ENCODE measurements around the gene ALG9.
A peak's percentile ranks its signal among the peaks of the same experiment; 100 is the strongest.
"Not testable (repeated sequence)": the region's sequence is repeated elsewhere in the genome, so short reads cannot be mapped to it uniquely, and the experiment has no call there.

ALG9 gene, protein sequence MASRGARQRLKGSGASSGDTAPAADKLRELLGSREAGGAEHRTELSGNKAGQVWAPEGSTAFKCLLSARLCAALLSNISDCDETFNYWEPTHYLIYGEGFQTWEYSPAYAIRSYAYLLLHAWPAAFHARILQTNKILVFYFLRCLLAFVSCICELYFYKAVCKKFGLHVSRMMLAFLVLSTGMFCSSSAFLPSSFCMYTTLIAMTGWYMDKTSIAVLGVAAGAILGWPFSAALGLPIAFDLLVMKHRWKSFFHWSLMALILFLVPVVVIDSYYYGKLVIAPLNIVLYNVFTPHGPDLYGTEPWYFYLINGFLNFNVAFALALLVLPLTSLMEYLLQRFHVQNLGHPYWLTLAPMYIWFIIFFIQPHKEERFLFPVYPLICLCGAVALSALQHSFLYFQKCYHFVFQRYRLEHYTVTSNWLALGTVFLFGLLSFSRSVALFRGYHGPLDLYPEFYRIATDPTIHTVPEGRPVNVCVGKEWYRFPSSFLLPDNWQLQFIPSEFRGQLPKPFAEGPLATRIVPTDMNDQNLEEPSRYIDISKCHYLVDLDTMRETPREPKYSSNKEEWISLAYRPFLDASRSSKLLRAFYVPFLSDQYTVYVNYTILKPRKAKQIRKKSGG

DNA sequence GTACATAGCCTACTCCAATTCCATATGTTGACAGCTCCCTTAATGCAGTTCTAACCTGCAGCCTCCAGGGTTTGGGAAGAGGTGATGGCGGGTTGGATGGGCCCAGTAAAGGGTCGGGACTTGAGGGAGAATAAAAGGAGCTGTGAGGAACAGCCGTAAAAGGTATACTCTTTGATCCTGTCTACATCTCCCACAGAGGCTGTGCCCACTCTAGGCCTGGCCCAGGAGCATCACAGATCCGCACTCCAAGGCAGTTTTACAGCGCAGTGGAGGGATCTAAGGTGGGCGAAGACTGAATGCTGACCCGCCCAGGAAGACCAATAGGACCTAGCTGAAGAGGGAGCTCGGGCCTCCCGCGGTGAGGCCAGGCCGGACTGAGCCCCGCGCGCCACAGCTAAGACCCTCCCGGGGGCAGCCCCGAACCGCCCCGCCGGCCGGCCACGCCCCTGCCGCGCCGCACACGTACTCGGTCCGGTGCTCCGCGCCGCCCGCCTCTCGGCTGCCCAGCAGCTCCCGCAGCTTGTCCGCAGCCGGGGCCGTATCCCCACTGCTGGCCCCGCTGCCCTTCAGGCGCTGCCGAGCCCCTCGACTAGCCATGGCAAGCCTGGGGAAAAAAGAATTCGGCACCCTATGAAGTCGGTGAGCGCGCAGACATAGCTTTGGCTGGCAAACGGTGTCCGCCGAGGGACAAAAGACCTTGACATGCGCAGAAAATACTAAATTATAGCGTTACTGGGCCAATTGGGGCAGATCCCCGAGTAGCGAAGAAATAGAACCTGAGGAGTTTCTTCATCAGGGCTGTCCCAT, at the start of gene ALG9:
ALG9 (minus strand) TSS at position 696 of the 807 bp plus-strand sequence; CDS start at position 597, 99 bp downstream.
- peak; percentile 65 to 71 for DNase-seq (ENCODE audit: low read depth in 2 of 2)

DNA sequence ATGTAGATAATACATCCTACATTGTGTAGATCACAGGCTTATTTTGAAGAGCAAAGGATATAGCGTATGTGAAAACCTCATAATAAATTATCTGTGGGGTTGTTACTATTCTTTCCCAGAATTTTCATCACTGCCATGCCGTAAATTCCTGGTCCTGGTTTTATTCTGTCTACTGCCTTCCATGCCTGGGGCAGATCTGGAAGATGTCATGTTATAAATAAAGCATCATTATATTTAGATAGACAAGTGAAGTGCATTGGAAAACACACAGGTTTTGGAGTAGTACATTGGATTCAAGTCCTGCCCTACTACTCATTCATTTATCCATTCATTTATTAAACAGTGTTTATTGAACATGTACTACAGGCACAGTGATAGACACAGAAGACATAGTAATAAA, 49.5 kb upstream of the ALG9 start:
- DNase-seq (ENCODE audit: low read depth in 2 of 2), result no peak

DNA sequence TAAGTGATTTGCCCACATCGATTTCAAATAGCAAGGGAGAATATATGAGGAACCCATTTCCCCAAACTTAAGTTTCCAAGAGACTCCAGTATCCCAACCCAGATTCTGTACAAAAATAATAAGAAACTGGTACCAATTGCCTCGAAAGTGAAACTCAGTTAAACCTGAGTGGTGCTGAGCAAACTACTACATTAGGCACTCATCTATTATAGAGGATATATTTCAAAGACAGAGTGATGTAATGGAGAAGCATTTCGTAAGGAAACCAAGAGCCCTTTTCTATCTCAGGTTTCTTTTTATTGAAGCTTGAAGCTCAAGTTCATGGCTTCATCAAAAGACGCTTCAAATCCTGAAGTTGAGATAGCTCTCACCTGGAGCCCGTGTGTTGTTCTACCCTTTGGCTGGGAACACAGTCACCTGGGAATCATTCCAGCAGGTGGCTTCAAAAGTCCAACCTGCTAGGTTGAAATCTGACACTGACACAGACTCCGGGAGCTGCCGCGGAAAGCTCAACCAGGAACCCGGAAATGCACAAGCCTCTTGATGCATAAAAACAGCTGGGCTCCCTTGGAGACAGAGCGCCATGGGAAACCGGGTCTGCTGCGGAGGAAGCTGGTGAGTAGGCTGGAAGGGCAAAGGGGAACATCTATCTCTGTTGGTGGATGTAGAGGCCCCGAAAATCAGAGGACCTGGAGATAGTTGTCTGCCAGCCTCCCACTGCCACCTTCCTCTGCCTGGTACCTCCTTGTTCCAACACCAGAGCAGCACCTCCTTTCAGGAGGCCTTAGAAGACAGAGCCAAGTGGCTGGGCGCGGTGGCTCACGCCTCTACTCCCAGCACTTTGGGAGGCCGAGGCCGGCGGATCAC, 47.2 kb upstream of the ALG9 start, which contains the start of gene C11orf52:
C11orf52 (plus strand) TSS at position 524 of the 867 bp plus-strand sequence; CDS start at position 584, 60 bp downstream.
- DNase-seq (ENCODE audit: low read depth in 2 of 2), result no peak

DNA sequence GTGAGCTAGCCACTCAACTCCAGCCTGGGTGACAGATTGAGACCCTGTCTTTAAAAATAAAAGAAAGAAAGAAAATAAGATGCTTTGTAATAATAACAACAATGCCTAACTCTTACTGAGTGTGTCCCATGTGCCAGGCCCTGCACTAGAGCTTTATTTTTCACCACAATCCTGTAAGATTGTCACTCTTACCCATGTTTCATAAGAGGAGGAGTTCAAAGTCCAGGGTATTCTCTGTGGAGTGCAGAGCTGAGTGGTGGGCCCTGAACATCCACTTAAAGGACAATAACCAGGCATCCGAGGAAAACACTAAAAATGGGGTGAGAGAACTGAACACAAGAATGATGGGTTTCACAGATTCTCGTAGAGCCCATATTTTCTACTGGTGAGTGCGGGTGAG, 46.4 kb upstream of the ALG9 start:
- no peak for DNase-seq (ENCODE audit: low read depth in 2 of 2)

DNA sequence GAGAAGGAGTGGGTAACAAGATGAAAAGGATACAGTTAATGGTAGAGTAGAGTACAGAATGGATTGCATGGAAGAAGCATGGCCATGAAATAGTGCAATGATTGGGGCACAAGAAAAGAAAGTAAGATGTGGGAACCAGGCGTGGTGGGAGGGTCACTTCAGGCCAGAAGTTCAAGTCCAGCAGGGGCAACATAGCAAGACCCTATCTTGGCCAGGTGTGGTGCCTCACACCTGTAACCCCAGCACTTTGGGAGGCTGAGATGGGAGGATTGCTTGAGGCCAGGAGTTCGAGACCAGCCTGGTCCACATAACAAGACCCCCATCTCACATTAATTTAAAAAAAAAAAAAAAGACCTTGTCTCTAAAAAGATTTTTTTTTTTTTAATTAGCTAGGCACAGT, 45.9 kb upstream of the ALG9 start:
- no peak for DNase-seq (ENCODE audit: low read depth in 2 of 2)

DNA sequence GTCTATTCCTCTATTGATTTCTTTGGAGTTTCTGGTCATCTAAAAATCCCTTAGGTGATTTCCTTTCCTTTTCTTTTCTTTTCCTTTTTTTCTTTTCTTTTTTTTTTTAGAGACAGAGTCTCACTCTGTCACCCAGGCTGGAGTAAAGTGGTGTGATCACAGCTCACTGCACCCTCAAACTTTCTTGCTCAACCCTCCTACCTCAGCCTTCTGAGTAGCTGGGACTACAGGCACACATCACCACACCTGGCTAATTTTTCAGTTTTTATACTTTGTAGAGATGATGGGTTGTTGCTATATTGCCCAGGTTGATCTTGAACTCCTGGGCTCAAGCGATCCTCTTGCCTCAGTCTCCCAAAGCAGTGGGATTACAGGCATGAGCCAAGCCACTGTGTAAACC, 45.4 kb upstream of the ALG9 start:
- no peak for DNase-seq (ENCODE audit: low read depth in 2 of 2)

DNA sequence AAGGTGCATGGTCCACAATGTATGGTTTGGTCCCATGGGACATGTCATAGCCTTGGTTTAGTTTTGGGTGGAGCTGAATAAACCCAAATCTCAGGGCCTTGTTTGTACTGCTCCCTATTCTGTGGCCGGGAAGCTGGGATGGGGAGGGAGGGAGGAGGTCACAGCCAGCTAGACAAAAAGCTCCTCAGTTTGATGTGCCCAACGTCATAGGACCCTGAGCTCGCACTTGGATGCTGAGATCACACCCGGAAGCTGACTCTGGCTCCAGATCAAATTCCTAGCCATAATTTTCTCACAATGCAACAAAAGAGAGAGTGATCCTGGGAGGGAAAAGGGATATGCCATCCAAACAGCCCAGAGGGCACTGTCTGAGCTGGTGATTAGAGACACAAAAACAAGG, 42.6 kb upstream of the ALG9 start:
- peak in 1 of 2 experiments; percentile 40 for DNase-seq (ENCODE audit: low read depth in 2 of 2)

DNA sequence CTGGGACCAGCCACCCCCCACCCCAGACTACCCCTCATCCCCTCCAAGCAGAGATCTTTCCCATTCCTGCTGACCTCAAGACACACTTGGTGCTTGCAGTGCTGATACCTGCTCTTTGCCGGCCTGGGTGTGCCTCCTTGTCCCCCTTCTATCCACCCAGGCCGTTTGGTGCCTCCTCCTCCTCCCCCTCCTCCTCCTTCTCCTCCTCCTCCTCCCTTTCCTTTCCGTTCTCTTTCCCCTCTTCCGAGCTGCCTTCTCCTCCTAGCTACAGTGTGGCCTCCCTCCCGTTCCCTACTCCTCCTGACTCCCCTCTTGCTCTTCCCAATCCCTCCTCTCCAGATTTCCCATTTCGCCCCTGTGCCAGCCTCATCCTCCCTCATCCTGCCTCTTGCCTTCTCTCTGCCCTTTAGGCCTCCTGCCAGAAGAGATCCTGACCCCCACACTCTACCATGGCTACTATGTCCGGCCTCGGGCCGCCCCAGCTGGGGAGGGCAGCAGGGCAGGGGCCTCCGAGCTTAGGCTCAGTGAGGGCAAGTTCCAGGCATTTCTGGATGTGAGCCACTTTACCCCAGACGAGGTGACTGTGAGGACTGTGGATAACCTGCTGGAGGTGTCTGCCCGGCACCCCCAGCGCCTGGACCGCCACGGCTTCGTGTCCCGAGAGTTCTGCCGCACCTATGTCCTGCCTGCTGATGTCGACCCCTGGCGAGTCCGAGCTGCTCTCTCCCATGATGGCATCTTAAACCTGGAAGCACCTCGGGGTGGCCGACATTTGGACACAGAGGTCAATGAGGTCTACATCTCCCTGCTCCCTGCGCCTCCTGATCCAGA, 41.9 kb upstream of the ALG9 start:
- DNase-seq (ENCODE audit: low read depth in 2 of 2), result no peak

DNA sequence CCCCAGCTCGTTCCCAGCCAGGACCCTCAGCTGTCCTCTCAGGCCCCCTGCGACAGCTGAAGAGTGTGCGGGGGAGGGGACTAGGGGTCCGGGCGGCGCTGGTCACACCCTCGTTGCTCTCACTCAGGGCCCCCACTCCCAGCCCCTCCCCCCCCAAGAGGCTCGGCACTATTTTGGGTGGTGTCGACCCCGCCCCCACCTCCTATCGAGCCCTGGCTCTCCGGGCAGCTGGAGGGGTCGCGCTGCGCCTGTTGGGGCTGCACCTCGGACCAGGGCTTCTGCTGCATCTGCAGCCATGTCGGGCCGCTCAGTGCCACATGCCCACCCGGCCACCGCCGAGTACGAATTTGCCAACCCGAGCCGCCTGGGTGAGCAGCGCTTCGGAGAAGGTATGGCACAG, 41.2 kb upstream of the ALG9 start, which contains the start of gene HSPB2:
HSPB2 (plus strand) TSS at position 200 of the 400 bp plus-strand sequence; CDS start at position 296, 96 bp downstream.
- DNase-seq (ENCODE audit: low read depth in 2 of 2), result no peak

DNA sequence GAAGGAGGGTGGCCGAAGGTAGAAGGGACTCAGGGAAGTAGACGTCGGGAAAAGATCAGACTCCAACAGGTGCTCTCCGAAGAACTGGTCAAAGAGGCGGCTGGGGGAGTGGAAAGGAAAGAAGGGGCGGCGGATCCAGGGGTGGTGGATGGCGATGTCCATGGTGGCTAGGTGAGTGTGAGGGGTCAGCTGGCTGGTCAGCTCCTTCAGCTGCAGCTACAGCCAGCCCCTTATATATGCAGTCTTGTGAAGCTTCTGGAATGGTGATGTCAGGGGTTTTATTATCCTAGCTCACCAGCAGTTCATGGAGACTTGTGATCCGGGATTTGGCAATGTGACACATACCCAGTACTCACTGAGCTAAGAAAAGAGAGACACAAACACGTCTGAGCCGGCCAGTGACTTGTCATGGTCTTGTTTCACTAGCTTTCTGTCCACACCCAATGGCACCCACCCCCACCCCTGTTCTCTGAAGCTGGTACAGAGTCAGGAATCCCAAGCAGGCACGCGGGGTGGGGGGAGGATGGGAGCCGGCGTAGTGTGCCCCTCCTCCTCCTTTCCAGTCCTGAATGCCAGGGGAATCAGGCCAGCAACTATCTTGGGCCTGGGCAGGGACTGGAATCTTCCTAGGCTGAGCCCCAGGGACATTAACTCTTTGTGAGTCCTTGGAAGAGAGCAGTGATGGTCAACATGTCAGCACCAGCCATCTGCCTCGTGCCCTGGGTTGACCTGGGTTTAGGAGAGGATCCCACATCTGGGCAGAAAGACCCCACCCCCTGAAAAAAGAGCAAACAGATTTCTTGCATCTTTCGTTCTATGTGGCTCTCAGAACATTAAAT, 40.4 kb upstream of the ALG9 start, which contains the start of gene CRYAB:
CRYAB (minus strand) TSS at position 208 of the 839 bp plus-strand sequence; CDS start at position 162, 46 bp downstream.
- DNase-seq (ENCODE audit: low read depth in 2 of 2), result peak in 1 of 2 experiments; percentile 43

DNA sequence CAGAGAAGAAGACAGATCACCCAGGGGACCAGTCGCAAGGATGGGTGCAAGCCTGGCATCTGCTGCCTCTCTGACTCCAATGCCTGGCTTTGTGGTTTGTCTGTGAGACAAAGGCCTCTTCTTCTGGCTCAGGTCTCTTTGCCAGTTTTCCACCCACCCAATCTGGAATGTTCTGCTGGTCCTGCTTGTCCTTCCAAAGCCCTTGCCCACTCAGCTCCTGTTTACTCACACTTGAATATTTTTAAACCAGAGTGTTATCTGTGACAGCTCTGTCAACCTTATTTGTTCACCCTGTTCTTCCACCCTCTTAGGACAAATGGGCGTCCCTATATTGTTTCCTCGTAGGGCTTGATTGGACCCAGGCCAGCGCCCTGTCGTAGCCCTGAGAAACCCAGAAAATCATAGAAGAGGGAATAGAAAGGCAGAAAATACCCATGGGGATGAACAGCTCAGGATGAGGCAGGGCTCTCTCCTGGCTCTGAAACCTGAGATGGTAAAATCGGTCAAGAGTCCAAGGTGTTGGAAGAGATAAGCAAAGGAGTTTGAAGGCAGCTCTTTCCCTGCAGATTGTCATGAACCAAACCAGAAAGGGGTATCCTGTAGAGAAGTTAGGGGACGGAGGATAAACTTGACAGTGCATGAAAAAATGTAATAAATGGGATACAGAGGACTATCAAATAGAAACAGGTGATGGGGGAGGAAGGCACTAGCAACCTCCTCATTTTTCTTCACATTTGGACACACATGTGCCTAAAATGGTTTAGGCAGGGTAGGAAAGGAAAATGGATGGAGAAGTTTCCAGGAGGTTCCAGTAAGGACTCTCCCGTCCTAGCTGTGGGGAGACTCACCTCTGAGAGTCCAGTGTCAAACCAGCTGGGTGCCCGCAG, 39.5 kb upstream of the ALG9 start:
- no peak for DNase-seq (ENCODE audit: low read depth in 2 of 2)

DNA sequence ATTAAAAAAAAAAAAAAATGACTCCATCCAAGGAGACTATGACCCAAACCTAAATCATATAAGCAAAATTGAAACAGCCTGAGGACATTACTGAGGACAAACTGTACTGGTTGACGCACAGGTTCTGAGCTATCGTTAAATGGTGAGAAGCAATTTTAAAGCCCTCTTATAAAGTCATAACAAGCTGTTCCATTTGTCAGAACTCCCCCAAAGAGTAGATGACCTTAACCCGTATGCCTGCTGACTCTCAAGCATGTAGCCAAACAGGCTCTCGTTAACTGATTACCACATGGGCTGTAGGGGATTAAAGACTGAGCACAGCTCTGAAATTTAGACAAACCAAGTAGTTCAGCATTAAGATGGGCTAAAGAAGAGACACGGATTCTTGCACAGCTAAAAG, 38.0 kb upstream of the ALG9 start:
- DNase-seq (ENCODE audit: low read depth in 2 of 2), result no peak

DNA sequence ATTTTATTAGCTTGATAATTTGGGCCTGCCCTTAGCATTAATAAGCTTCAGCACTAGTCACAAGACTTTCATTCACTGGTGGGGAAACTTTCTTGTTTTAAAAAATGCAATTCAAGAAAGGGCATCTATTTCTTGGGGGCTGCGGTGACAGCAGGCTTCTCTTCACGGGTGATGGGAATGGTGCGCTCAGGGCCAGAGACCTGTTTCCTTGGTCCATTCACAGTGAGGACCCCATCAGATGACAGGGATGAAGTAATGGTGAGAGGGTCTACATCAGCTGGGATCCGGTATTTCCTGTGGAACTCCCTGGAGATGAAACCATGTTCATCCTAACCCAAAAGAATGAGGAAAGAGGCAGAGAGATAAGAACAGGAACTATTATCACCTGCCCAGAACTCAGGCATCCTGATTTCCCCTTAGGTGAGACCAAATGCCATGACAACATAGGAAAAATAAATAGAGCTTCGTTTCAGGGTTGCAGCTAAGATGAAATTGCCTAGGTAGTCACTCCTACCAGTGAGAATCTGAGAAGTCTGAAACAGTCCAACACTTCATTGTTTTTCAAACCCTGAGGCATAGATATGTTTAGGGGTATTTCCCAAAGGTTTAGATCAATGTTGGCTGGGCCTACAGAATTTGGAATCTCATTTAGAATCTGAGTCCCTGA, 37.4 kb upstream of the ALG9 start:
- no peak for DNase-seq (ENCODE audit: low read depth in 2 of 2)

DNA sequence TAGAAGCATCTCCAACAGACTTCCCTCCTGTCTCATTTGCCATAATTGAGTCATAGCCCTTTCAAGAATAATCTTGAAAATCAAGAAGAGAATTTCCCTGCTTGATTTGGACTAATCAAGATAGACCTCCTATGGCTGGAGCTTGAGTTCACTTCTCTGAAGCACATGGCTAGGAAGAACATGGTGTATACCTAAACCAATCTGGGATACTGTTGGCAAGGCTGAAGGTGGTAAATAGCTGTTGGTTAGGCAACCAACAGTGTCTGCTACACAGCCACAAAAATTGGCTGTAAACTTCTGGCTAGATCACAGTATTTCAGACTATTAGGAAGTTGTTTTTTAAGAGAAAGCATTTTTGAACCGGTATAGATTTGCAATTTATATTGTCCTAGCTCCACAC, 35.3 kb upstream of the ALG9 start:
- no peak for DNase-seq (ENCODE audit: low read depth in 2 of 2)

DNA sequence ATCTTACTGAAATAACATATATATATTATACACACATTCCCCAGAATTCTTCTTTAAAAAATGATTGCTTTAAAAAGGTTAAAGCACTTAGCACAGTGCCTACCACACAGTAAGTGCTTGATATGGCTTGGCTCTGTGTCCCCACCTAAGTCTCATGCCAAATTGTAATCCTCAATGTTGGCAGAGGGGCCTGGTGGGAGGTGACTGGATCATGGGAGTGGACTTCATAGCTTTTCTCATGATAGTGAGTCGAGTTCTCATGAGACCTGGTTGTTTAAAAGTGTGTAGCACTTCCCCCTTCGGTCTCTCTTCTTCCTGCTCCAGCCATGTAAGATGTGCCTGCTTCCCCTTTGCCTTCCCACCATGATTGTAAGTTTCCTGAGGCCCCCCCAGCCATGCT, 34.0 kb upstream of the ALG9 start:
- peak in 1 of 2 experiments; percentile 18 for DNase-seq (ENCODE audit: low read depth in 2 of 2)

DNA sequence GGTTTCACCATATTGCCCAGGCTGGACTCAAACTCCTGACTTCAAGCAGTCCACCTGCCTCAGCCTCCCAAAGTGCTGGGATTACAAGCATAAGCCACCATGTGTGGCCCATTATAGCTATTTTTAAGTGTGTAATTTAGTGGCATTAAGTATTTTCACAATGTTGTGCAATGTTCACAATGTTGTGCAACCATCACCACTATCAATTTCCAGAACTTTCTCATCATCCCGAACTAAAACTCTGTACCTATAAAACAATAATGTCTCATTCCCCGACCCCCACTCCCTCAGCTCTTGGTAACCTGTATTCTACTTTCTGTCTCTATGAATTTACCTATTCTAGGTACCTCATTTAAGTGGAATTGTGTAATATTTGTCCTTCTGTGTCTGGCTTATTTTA, 15.5 kb upstream of the ALG9 start:
- DNase-seq (ENCODE audit: low read depth in 2 of 2), result no peak

DNA sequence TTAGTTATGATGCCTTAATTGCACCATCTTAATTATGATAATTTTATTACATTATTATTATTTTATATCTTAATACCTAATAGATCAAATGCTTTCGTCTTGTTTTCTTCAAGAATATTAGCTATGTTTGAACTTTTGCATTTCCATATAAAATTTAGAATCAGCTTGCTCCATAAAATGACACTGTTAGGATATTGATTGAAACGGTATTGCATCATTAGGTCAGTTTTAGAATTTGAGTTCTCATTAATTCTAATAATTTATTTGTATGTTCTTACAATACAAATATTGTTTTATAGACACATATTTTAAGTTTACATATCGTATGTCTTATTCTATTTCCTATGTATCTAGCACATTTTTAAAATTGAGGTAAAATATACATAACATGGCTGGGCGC, 14.7 kb upstream of the ALG9 start:
- no peak for DNase-seq (ENCODE audit: low read depth in 2 of 2)

DNA sequence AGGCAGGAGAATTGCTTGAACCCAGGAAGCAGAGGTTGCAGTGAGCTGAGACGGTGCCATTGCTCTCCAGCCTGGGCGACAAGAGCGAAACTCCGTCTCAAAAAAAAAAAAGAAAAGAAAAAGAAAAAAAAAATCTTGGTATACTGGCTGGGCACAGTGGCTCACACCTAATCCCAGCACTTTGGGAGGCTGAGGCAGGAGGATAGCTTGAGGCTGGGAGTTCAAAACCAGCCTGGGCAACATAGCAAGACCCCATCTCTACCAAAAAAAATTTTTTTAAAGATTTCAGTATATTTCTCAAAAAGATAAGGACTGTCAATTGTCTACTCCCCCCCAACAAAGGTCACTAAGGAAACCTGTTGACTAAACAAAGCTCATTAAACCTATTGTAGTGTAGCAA, 13.7 kb upstream of the ALG9 start:
- DNase-seq (ENCODE audit: low read depth in 2 of 2), result not testable (repeated sequence)

Data from fibroblast of skin of left biceps (primary cell).